ENCODE data around the gene TIAM1.

TIAM1 gene

DNA sequence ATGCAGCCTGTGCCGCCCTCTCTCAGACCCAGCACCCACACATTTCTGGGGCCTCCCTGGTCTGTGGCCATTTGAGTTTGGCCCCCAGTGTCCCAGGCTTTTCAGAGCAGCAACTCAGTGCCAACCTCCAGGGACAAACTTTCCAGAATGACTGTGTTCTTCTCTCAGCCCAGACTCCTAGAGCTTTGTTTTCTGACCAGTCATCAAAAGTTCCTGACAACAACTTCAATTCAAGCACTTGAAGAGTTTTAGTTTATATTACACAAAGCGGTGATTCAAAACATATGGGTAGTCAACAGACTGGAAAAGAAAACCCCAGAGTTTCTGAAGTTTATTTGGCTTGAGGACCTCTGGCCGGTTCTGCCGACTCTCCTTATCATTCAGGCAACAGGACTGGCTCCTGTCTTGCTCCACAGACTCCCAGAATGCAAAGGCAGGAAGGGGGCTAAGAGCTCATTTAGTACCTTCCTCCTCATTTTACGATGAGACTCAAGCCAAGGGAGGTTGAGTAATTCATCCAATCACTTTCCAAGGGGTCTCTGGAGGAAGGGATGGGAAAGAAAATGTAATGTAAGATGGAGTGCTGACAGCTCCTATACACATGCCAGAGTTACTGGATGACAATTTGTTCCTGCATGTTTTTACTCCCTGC, 27.0 kb upstream of the TIAM1 start:
- TF ChIP-seq, protein P1, sequence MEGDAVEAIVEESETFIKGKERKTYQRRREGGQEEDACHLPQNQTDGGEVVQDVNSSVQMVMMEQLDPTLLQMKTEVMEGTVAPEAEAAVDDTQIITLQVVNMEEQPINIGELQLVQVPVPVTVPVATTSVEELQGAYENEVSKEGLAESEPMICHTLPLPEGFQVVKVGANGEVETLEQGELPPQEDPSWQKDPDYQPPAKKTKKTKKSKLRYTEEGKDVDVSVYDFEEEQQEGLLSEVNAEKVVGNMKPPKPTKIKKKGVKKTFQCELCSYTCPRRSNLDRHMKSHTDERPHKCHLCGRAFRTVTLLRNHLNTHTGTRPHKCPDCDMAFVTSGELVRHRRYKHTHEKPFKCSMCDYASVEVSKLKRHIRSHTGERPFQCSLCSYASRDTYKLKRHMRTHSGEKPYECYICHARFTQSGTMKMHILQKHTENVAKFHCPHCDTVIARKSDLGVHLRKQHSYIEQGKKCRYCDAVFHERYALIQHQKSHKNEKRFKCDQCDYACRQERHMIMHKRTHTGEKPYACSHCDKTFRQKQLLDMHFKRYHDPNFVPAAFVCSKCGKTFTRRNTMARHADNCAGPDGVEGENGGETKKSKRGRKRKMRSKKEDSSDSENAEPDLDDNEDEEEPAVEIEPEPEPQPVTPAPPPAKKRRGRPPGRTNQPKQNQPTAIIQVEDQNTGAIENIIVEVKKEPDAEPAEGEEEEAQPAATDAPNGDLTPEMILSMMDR (IDR thresholded peaks at IDR 0.05; ENCODE audit: poor library complexity, severe bottlenecking) = no peak
- H3K4me1 ChIP-seq (ENCODE audit: insufficient read depth, poor library complexity, severe bottlenecking) = peaks cover 12% of the 10 kb centered on the region
- no peak overlapping the region for H3K27ac ChIP-seq (ENCODE audit: poor library complexity, severe bottlenecking)
- H3K4me3 ChIP-seq (ENCODE audit: severe bottlenecking) = no peak overlapping the region
- no peaks in the 10 kb centered on the region for H3K9me3 ChIP-seq (ENCODE audit: severe bottlenecking)
- no peak for ATAC-seq (ENCODE audit: low read depth)
- H3K36me3 ChIP-seq (ENCODE audit: low read depth) = no peaks in the 10 kb centered on the region
- H3K27me3 ChIP-seq (ENCODE audit: insufficient read depth, poor library complexity, severe bottlenecking) = no peaks in the 10 kb centered on the region
- no peak for DNase-seq (ENCODE audit: low spot score)

DNA sequence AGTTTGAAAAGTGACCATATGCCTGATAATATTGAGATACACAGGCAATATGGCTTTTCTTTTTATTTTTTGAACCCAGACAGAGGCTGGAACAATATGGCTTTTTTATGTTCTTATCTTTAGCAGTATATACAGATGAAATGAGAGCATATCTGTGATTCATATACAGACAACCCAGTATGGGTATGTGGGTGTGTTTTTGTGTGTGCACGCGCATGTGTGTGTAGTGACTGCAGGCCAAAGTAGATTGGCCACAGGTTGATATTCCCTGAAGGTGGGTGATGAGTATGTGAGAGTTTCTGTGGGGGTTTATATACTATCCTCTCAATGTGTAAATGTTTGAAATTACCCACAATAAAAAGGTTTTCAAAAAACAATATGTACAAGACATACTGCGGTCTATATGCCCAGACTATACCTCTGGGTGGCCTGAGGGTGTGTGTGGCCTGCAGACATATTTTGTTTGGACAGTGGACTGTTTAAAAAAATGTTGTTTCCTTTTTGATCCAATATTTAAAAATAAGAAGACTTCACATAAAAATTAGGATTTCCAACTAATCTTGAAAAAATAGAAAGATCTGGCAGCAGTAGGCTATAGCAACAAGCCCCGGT, 26.3 kb upstream of the TIAM1 start:
- H3K36me3 ChIP-seq (ENCODE audit: low read depth) = no peaks in the 10 kb centered on the region
- no peaks in the 10 kb centered on the region for H3K9me3 ChIP-seq (ENCODE audit: severe bottlenecking)
- peaks cover 12% of the 10 kb centered on the region for H3K4me1 ChIP-seq (ENCODE audit: insufficient read depth, poor library complexity, severe bottlenecking)
- TF ChIP-seq, protein P1 (IDR thresholded peaks at IDR 0.05; ENCODE audit: poor library complexity, severe bottlenecking) = no peak
- no peak overlapping the region for H3K27ac ChIP-seq (ENCODE audit: poor library complexity, severe bottlenecking)
- no peak overlapping the region for H3K4me3 ChIP-seq (ENCODE audit: severe bottlenecking)
- DNase-seq (ENCODE audit: low spot score) (no peak), ATAC-seq (ENCODE audit: low read depth) (no peak)
- H3K27me3 ChIP-seq (ENCODE audit: insufficient read depth, poor library complexity, severe bottlenecking) = no peaks in the 10 kb centered on the region

DNA sequence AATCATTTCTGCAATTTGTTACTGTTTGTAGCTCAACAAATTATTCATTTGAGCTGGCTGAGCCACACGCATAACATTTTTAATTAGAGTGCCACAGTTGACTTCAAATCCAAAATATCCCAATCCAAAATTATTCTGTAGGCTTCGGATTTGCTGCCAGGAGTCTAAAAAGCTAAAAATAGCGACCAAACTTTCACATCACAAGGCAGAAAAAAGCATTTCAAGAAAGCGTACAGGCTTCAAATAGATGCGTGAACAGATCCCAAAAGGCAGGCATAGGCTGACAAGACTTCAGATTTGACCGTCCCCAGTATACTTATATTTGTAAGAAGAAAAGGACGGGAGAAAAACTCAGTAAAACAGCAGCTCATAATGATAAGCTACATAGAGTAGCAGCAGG, 24.3 kb upstream of the TIAM1 start:
- no peaks in the 10 kb centered on the region for H3K9me3 ChIP-seq (ENCODE audit: severe bottlenecking)
- H3K27ac ChIP-seq (ENCODE audit: poor library complexity, severe bottlenecking) = no peak overlapping the region
- H3K36me3 ChIP-seq (ENCODE audit: low read depth) = no peaks in the 10 kb centered on the region
- no peaks in the 10 kb centered on the region for H3K27me3 ChIP-seq (ENCODE audit: insufficient read depth, poor library complexity, severe bottlenecking)
- ATAC-seq (ENCODE audit: low read depth) (no peak), DNase-seq (ENCODE audit: low spot score) (no peak)
- H3K4me1 ChIP-seq (ENCODE audit: insufficient read depth, poor library complexity, severe bottlenecking) = peaks cover 12% of the 10 kb centered on the region
- TF ChIP-seq, protein P1 (IDR thresholded peaks at IDR 0.05; ENCODE audit: poor library complexity, severe bottlenecking) = no peak
- no peak overlapping the region for H3K4me3 ChIP-seq (ENCODE audit: severe bottlenecking)

DNA sequence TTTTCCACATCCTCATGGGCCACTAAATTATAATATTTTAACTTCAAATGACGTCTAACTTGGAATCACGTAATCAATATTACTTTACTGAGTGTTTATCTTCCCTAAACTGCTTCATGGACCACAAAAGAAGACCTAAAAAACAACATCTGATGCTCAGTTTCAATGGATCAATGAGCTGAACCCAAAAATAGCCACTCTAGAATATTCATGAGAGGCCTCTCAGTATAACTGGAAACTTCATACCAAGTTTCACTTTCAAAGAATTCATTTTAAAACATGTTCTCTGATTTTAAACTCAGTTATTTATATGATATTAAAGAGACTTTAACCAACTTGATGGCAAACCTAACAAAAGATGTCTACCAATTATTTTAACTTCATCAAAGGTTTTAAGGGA, 23.7 kb upstream of the TIAM1 start:
- TF ChIP-seq, protein P1 (IDR thresholded peaks at IDR 0.05; ENCODE audit: poor library complexity, severe bottlenecking) = no peak
- H3K27ac ChIP-seq (ENCODE audit: poor library complexity, severe bottlenecking) = no peak overlapping the region
- H3K4me1 ChIP-seq (ENCODE audit: insufficient read depth, poor library complexity, severe bottlenecking) = peaks cover 12% of the 10 kb centered on the region
- no peak overlapping the region for H3K4me3 ChIP-seq (ENCODE audit: severe bottlenecking)
- DNase-seq (ENCODE audit: low spot score) (no peak), ATAC-seq (ENCODE audit: low read depth) (no peak)
- no peaks in the 10 kb centered on the region for H3K9me3 ChIP-seq (ENCODE audit: severe bottlenecking)
- H3K36me3 ChIP-seq (ENCODE audit: low read depth) = no peaks in the 10 kb centered on the region
- no peaks in the 10 kb centered on the region for H3K27me3 ChIP-seq (ENCODE audit: insufficient read depth, poor library complexity, severe bottlenecking)

GRCh38 chr21:31366825-31367224, 22.8 kb upstream of the TIAM1 start:
- DNase-seq (ENCODE audit: low spot score) = peak; percentile 77
- H3K27me3 ChIP-seq (ENCODE audit: insufficient read depth, poor library complexity, severe bottlenecking) = no peaks in the 10 kb centered on the region
- TF ChIP-seq, protein P1 (IDR thresholded peaks at IDR 0.05; ENCODE audit: poor library complexity, severe bottlenecking) = no peak

More at GRCh38 chr21:31366825-31367224, 22.8 kb upstream of the TIAM1 start:
- Histone ChIP-seq H3K27ac (ENCODE audit: poor library complexity, severe bottlenecking) (peak overlapping the region; percentile 20), H3K36me3 (ENCODE audit: low read depth) (no peaks in the 10 kb centered on the region), H3K4me1 (ENCODE audit: insufficient read depth, poor library complexity, severe bottlenecking) (peaks cover 6% of the 10 kb centered on the region), H3K9me3 (ENCODE audit: severe bottlenecking) (no peaks in the 10 kb centered on the region), H3K4me3 (ENCODE audit: severe bottlenecking) (no peak overlapping the region)
- ATAC-seq (ENCODE audit: low read depth) = peak; percentile 96

Data from RWPE2 (cell line).